RWPE1 (cell line): ENCODE results near the gene ARL3.

Experiments used
- CTCF ChIA-PET: fragments of 350-600 bp; sonication (Branson Sonifier 250); formaldehyde crosslinking; extraction: SDS; loops from one replicate; lab custom pipeline; 2021; lab: Yijun Ruan, JAX
- POLR2A ChIA-PET: fragments of 400-600 bp; formaldehyde crosslinking; extraction: SDS; loops from one replicate; lab custom pipeline; 2020; ENCODE audit warnings: antibody characterized with exemption; ENCODE audit not compliant: low non-redundant PET; lab: Yijun Ruan, JAX
- DNase-seq: peaks from one replicate; pipeline ENCODE4 v3.0.0; 2012; ENCODE audit warnings: low spot score
- H3K27ac ChIP-seq: fragments of 450-650 bp; 2 replicates; pipeline ENCODE4 v1.5.1; 2017
- TF ChIP-seq, protein P1 (sequence below): fragments of 450-650 bp; conservative IDR thresholded peaks from 2 replicates; pipeline ENCODE4 v1.5.1; 2017; ENCODE audit warnings: low read depth, mild to moderate bottlenecking

Gene ARL3

DNA sequence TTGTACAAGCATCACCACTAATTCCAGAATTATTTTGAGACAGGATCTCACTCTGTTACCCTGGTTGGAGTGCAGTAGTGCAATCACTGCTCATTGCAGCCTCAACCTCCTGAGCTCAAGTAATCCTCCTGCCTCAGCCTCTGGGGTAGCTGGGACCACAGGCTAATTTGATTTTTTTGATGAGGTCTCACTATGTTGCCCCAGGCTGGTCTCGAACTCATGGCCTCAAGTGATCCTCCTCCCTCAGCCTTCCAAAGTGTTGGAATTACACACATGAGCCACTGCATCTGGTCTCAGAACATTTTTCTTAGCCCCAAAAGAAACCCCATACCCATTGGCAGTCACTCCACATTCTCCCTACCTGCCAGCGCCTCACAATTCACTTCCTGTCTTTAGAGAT lies 26.0 kb upstream of the ARL3 start:
- POLR2A ChIA-PET: no interaction called here
- H3K27ac ChIP-seq: no peak overlapping the region
- CTCF ChIA-PET: interaction anchor here (0.6 to 1.2 kb wide), 4 partner anchors 35 to 506 kb away, joined by 3 to 8 read pairs (median 6); no protein-coding TSS in a partner anchor
- no peak for DNase-seq
- TF ChIP-seq, protein P1, sequence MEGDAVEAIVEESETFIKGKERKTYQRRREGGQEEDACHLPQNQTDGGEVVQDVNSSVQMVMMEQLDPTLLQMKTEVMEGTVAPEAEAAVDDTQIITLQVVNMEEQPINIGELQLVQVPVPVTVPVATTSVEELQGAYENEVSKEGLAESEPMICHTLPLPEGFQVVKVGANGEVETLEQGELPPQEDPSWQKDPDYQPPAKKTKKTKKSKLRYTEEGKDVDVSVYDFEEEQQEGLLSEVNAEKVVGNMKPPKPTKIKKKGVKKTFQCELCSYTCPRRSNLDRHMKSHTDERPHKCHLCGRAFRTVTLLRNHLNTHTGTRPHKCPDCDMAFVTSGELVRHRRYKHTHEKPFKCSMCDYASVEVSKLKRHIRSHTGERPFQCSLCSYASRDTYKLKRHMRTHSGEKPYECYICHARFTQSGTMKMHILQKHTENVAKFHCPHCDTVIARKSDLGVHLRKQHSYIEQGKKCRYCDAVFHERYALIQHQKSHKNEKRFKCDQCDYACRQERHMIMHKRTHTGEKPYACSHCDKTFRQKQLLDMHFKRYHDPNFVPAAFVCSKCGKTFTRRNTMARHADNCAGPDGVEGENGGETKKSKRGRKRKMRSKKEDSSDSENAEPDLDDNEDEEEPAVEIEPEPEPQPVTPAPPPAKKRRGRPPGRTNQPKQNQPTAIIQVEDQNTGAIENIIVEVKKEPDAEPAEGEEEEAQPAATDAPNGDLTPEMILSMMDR: no peak

DNA sequence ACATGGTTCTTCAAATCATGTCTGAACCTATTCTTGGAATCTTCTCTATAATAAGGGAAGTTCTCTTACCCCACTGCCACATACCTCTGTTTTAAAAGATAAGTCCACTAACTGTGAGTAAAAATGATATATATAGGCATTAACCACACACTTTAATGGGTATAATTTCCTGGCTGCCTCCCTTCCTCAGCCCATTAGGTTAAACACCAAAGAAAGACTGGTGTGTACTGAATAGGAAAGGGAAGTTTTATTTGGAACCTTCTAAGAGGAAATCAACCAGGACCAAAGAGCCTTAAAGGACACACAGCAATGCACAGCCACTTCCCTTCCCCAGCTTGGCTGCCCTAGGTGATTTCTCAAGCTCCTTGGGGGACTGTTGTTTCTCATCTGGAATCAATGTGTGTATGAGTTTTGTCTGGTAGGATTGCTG lies 24.5 kb upstream of the ARL3 start:
- H3K27ac ChIP-seq: no peak overlapping the region
- TF ChIP-seq, protein P1: no peak
- POLR2A ChIA-PET: interaction anchor here (0.6 kb wide), 1 partner anchor 87 kb away, joined by 3 read pairs; no protein-coding TSS in a partner anchor
- CTCF ChIA-PET: interaction anchor here (0.5 to 1.0 kb wide), 2 partner anchors 37 to 309 kb away, joined by 4 to 5 read pairs; no protein-coding TSS in a partner anchor
- DNase-seq: no peak

DNA sequence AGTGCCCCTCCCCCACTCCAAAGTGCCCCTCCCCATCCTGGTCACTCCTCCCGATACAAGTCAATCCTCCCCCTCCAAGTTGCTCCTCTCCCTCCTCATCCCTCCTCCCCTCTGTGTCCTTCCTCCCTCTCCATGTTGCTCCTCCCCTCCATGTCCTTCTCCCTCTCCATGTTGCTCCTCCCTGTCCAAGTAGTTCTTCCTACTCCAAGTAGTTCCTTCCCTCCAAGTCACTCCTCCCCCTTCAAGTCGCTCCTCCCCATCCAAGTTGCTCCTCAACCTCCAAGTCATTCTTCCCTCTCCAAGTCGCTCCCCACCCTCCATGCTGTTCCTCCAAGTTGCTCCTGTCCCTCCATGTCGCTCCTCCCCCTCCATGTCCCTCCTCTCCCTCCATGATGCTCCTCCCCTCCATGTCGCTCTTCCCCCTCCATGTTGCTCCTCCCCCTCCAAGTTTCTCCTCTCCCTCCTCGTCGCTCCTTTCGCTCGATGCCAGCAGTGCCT lies 20.9 kb upstream of the ARL3 start:
- DNase-seq: no peak
- ChIA-PET POLR2A (no interaction called here), CTCF (no interaction called here)
- TF ChIP-seq, protein P1: no peak
- H3K27ac ChIP-seq: peak overlapping the region; percentile 13; the same call in 1 of the 2 replicates

DNA sequence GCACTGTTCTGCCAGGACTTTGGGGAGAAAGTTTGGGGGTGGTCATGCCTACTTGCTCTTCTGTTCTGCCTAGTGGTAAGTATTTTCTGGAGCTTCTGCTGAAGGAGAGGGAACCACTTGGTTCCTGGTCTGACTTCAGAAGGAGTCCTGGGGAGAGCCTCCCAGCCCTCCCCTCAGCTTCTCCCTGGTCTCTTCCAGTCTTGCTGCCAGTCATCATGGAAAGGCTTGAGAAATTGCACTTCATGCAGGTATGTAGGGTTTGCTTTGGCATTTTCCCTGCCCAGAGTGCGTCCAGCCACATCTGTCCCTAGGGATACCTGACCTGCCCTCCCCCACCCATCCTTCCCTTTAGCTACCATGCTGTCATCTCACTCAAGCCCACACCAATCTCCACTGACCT lies 18.5 kb upstream of the ARL3 start:
- POLR2A ChIA-PET: no interaction called here

DNA sequence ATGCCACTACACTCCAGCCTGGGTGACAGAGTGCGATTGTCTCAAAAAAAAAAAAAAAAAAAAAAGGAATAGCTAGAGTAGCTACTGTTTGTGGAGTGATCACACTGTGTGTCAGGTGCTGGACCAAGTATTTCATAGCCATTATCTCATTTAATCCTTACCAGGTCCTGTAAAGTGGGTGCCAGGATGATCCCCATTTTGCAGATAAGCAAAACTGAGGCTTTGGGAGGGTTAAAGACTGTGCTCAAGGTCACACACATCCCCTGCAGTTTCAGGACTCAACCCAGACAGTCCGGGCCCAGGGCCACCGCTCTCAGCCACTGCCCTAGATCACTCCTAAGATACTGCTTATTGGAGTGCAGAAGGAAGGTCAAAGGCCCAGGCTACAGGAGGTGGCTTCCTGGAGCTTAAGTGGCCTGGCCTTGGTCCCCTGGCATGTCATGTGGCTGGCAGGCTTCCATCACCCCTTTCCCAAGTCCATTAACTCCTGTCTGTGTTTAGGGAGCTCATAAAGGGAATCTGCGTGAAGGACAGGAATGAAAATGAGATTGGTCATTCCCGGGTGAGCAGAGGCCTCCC lies 17.1 kb upstream of the ARL3 start:
- ChIA-PET POLR2A (no interaction called here), CTCF (interaction anchor here (0.6 to 1.6 kb wide), 4 partner anchors 44 to 331 kb away, joined by 4 to 9 read pairs (median 6); no protein-coding TSS in a partner anchor)
- DNase-seq: no peak
- TF ChIP-seq, protein P1: no peak
- no peak overlapping the region; the same call in 1 of the 2 replicates for H3K27ac ChIP-seq

More for the DNA sequence above, 18.5 kb upstream of the ARL3 start:
- TF ChIP-seq, protein P1: no peak
- CTCF ChIA-PET: interaction anchor here (0.6 to 1.6 kb wide), 3 partner anchors 12 to 169 kb away, joined by 3 to 9 read pairs (median 3); no protein-coding TSS in a partner anchor
- peak overlapping the region; percentile 7; the same call in 1 of the 2 replicates for H3K27ac ChIP-seq
- no peak for DNase-seq

DNA sequence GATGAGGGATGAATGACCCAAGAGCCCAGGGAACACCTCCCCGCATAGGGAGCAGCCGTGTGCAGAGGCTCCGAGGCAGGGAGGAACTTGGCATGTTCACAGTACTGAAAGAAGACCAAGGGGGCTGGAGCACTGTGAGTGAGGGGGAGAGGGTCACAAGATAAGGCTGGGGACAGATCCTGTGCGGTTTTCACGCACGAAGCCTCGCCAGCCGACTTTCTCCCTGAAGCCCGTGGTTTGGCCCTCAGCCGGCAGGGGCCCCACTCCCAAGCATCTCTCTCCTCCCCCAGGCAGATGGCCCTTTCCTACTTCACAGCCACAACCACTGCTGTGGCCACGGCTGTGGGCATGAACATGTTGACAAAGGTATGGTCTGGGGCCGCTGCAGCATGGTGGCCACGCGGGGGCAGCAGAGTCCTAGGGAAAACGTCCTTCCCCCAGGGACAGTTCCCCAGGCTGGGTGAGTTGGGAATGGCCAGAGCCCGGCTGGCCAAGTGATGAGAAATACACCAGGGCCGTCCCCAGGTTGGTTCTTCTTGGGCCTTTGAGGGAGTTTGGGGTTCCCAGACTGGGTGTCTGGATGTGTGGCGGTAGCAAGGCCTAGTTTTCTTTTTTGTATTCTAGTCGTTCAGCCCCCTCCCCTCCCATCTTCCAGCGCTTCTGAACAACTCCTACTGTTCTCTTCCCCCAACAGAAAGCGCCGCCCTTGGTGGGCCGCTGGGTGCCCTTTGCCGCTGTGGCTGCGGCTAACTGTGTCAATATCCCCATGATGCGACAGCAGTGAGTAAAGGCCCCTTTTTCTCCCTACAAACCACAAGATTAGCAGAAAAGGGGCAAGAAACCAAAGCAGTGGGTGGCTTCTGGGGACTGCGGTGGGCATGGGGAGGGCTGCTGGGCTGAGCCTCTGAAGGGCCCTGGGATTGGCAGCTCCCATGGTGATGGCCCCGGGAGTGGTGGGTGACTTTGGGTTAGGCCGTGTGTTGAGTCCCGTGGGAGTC lies 15.1 kb upstream of the ARL3 start:
- DNase-seq: peak; percentile 86
- CTCF ChIA-PET: interaction anchor here (0.5 to 1.5 kb wide), 2 partner anchors 172 to 1733 kb away, joined by 3 to 8 read pairs; no protein-coding TSS in a partner anchor
- peak overlapping the region; percentile 36 for H3K27ac ChIP-seq
- POLR2A ChIA-PET: no interaction called here
- TF ChIP-seq, protein P1: peak; percentile 92
